NCI-H2081 treated with DMSO at 0.1 percent for 48 hours (cell line): Measurements from ENCODE around the gene CAND2.
A peak's percentile ranks its signal among the peaks of the same experiment; 100 is the strongest.
"Not testable (repeated sequence)": the region's sequence is repeated elsewhere in the genome, so short reads cannot be mapped to it uniquely, and the experiment has no call there.

Experiments
- DNase-seq: peaks from one replicate; lab custom pipeline; 2025; lab: John Stamatoyannopoulos, UW

Gene CAND2

GRCh38 chr3:12831301-12831866, 34.9 kb downstream of the CAND2 start:
- no peak for DNase-seq

GRCh38 chr3:12832350-12833221, 36.1 kb downstream of the CAND2 start:
- no peak for DNase-seq

GRCh38 chr3:12833222-12834161, 37.0 kb downstream of the CAND2 start:
- no peak for DNase-seq

DNA sequence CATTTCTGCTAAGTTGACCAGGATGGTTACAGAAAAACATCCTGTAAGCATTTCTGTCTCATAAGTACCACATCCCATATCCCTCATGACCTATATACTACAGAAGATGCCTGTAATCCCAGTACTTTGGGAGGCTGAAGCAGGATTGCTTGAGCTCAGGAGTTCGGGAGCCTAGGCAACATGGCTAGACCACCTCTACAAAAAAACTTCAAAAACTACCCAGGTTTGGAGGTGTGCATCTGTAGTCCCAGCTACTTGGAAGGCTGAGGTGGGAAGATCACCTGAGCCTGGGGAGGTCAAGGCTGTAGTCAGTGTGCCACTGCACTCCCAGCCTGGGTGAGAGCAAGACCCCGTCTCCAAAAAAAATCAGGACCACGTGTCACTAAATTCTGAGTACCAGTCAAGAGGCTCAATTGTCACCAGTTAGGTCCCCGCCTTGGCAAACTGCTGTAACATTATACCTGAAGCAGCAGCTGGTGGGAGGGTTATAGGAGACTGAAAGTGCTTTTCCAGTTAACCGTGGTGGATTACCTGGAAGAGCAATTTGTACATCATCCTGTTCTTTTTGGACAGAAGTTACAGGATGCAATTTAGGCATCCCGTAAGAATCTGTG, 38.7 kb downstream of the CAND2 start:
- DNase-seq, result no peak

DNA sequence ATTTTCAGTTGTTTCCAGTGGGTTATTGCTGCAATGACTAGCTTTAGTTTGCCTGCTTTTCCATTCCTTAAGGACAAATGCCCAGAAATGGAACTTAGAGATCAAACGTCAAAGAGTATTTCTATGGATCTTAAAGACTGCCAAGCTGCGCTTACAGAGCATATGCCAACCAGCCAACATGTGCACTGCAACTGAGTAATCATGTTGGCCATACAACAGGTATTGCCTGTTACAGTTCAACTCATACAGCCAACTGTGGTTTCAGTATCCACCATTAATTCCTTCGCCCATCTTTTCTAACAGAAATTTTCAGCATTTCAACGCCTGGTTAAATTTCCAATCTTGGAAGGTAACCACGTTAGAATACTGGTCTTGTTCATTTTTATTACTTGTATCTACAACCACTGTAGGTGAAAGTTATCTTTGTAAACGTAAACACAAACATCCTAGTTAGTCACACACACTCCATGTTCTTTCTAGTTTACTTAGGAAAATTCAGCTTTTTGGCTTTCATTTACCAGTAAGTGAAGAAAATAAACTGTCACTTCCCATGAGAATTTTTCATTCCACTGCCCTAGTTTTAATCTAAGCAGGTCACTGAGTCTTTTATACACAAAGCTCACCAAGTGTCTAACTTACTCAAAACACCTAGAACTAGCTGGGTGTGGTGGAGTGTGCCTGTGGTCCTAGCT, 41.0 kb downstream of the CAND2 start:
- no peak for DNase-seq

DNA sequence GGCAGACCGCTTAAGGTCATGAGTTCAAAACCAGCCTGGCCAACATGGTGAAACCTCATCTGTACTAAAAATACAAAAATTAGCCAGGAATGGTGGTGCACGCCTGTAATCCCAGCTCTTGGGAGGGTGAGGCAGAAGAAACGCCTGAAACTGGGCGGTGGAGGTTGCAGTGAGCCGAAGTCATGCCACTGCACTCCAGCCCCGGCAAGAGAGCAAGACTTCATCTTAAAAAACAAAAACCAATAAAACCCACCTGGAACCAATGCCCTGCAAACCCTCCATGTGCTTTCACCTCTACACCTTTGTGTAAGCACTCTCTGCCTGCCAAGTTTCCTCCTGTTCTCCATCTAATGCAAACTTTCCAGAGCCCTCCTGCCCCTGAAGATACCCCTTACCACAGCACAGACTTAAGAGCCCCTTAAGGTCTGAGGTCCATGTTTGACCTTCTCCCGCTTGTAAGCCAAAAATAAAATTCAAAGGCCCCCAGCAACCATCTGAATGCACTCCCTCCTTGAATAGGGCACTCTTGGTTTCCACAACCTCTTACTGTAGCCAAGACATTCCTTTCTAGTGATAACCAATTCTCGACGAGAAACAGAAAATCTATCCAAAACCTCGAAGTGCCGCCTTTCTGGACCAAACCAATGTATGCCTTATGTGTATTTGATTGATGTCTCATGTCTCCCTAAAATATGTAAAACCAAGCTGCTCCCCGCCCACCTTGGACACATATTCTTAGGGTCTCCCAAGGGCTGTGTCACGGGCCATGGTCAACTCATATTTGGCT, 41.9 kb downstream of the CAND2 start:
- DNase-seq, result no peak

DNA sequence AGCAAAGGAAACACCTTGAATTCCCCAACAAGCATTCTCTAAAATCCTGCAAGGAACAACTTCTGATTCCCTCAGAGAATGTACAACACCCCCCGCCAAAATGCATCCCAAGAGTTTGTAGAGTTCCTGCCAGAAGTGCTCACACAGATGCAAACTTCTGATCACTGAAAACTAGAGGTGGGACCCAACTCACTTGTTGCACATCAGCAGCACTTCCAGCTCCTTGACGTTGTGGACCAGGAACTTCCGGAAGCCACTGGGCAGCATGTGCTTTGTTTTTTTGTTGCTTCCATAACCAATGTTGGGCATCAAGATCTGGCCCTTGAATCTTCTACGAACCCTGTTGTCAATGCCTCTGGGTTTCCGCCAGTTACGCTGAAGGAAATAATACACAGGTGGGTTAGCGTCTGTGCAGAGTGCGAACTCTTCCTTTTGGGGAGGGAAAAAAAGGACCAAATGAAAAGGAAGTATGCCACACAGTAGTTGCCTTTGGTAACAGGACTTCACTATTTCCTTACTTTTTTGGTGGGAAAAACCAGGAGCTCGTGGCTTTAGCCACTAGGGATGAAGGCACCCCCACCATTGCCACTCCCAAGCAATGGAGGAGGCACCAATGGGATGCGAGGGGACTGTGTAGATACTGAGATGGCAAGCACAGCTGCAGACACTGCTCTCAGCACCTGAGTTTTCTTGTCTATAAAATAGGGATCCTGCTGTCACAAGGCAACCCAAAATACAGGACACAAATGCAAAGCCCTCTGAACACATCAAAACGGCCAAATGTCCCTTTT, 42.9 kb downstream of the CAND2 start:
- no peak for DNase-seq

- DNase-seq, result not testable (repeated sequence)
These were observed 43.7 kb downstream of the CAND2 start for GRCh38 chr3:12840148-12840547.

- no peak for DNase-seq
These were observed 44.2 kb downstream of the CAND2 start for GRCh38 chr3:12840591-12841148.

- DNase-seq, result peak; percentile 85
These were observed 44.9 kb downstream of the CAND2 start, which contains the start of gene RPL32 for GRCh38 chr3:12841149-12841969. RPL32 (minus strand) TSS chr3:12841565; CDS start chr3:12840237, 1,328 bp downstream.

DNA sequence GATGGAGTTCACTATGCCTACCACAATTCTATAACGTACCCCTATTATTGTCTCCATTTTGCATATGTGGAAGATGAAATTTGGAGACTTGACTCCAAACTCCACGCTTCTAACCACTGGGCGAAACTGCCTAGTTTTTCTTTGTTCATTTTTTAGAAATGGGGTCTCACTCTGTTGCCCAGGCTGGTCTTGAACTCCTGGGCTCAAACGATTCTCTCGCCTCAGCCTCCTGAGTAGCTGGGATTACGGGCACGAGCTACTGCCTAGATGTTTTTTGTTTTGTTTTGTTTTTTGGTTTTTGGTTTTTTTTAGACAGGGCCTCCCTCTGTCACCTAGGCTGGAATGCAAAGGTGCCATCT, 45.5 kb downstream of the CAND2 start:
- DNase-seq, result no peak

GRCh38 chr3:12842469-12842868, 46.0 kb downstream of the CAND2 start:
- DNase-seq, result no peak

DNA sequence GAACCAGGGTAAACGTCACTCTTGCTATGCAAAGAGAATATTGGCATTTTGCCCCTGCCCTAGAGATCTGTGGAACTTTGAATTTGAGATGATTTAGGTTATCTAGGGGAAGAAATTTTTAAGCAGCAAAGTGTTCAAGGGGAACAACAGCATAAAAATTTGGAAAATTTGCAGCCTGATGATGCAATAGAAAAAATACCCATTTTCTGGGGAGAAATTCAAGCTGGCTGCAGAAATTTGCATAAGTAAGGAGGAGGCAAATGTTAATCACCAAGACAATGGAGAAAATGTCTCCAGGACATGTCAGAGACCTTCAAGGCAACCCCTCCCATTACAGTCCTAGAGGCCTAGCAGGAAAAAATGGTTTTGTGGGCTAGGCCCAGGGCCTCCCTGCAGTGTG, 49.3 kb downstream of the CAND2 start:
- no peak for DNase-seq

DNA sequence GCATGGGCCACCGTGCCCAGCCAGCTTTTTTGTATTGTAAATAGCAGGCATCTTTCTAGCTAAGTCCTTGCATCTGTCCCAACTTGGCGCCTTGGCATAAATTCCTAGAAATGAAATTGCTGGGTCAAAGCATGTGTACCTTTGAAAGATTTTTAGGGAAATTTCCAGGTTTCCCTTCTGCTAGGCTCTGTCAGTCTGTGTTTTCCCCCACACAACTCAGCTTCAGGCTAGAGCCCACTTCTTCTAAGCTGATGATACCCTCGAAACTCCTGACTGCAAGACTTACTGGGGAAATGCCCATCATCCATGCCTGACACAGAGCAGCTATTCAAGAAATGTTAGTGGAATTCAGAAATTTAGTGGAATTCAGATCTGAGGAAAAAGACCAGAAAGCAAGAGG, 55.7 kb downstream of the CAND2 start:
- no peak for DNase-seq

DNA sequence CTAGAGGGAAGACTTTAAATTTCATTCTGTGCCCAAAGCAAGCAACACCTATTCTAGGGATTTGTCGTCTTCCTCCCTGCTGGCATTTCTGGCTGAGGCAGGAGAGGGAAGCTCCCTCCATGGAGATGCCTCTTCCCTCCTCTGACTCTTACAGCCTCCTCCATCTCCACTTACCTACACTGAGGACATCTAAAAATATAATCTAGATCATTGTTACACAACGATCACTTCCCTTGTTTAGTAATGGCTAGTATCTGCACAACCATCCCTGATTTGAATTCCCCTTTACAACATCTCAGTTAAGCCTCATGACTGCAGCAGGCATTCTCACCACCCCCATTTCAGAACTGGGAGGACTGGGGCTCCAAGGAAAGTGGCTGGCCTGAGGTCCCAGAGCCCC, 57.4 kb downstream of the CAND2 start:
- DNase-seq, result not testable (repeated sequence)

GRCh38 chr3:12854565-12854964, 58.1 kb downstream of the CAND2 start:
- no peak for DNase-seq

DNA sequence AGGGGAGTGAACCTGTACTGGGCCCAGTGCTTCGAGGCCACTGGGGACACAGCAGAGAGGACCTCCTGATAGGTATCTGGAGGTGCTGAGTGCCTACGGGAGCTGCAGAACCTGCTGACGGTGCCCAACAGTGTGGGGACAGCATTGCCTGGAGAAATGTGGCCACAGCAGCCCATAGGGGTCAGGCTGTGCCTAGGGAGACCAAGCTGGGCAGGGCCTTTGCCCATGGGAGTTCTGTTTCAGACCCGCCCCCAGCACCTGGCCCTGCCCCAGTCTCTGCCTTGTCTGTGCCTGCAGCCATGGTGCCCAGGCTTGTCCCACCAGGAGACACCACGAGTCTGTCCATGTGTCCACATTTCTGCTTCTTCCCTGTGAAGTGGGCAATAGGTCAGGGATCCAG, 60.1 kb downstream of the CAND2 start:
- DNase-seq, result no peak

GRCh38 chr3:12859840-12860239, 63.4 kb downstream of the CAND2 start:
- no peak for DNase-seq

- no peak for DNase-seq
These were observed 65.1 kb downstream of the CAND2 start for GRCh38 chr3:12861611-12862010.
